ENCODE measurements around the gene GJD3. TPM values are rescaled to one million over a fixed set of nuclear protein-coding genes. Genes with fewer than 3 reads are reported as not detected.

GJD3 gene
- total RNA-seq, 2 donors from 2014 or later, result 1.3 TPM; not detected in 1

- Histone ChIP-seq H3K9me3 (no peaks in the 10 kb centered on the region), H3K4me1 (peaks cover 12% of the 10 kb centered on the region), H3K4me3 (no peak overlapping the region), H3K36me3 (replicated peaks in 1 of 2; ENCODE audit: insufficient read depth in 1 of 2, low read depth in 2 of 2) (peaks cover 0 to 10% of the 10 kb centered on the region in 2 donors), H3K27ac (no peak overlapping the region), H3K27me3 (no peaks in the 10 kb centered on the region)
- intact Hi-C loops (cut with DNase I), result loop anchor here (10.0 kb wide), 1 partner anchor 150 kb away; no protein-coding TSS in a partner anchor
- peak; percentile 62 for ATAC-seq
- DNase-seq, result peak; percentile 70 to 81 (median 76)
- TF ChIP-seq CTCF (IDR thresholded peaks at IDR 0.05), result peak; percentile 79 to 95 (median 94)
- no peak for TF ChIP-seq POLR2A (IDR thresholded peaks at IDR 0.05)
- 23 to 43% methylated on average over 8 to 29 of the region's 29 CpGs for WGBS, 2 donors
Measured at GRCh38 chr17:40355123-40355803, 9.3 kb downstream of the GJD3 start.

- ATAC-seq, result no peak
- H3K27ac ChIP-seq, result no peak overlapping the region
- WGBS, 2 donors, result 70 to 85% methylated on average over 13 to 30 of the region's 30 CpGs
- H3K36me3 ChIP-seq (replicated peaks in 1 of 2; ENCODE audit: insufficient read depth in 1 of 2, low read depth in 2 of 2), result peaks cover 0 to 11% of the 10 kb centered on the region in 2 donors
- DNase-seq, result no peak
- intact Hi-C loops (cut with DNase I), result loop anchor here (10.0 kb wide), 1 partner anchor 150 kb away; no protein-coding TSS in a partner anchor
- H3K9me3 ChIP-seq, result no peaks in the 10 kb centered on the region
- H3K27me3 ChIP-seq, result no peaks in the 10 kb centered on the region
- TF ChIP-seq POLR2A (IDR thresholded peaks at IDR 0.05), result no peak
- TF ChIP-seq CTCF (IDR thresholded peaks at IDR 0.05), result no peak
- peaks cover 12% of the 10 kb centered on the region for H3K4me1 ChIP-seq
- H3K4me3 ChIP-seq, result no peak overlapping the region
Measured at GRCh38 chr17:40354221-40355122, 10.1 kb downstream of the GJD3 start.

- Histone ChIP-seq H3K9me3 (no peaks in the 10 kb centered on the region), H3K36me3 (replicated peaks in 1 of 2; ENCODE audit: insufficient read depth in 1 of 2, low read depth in 2 of 2) (peaks cover 0 to 11% of the 10 kb centered on the region in 2 donors), H3K4me1 (peaks cover 22% of the 10 kb centered on the region), H3K27ac (no peak overlapping the region), H3K4me3 (no peak overlapping the region), H3K27me3 (no peaks in the 10 kb centered on the region)
- intact Hi-C loops (cut with DNase I), result loop anchor here (10.0 kb wide), 1 partner anchor 148 kb away; no protein-coding TSS in a partner anchor
- WGBS, 2 donors, result 80 to 84% methylated on average over 9 of the region's 9 CpGs
- ATAC-seq (no peak), DNase-seq (no peak)
- TF ChIP-seq CTCF (IDR thresholded peaks at IDR 0.05) (no peak), POLR2A (IDR thresholded peaks at IDR 0.05) (no peak)
Measured at GRCh38 chr17:40352779-40353394, 11.7 kb downstream of the GJD3 start.

- intact Hi-C loops (cut with DNase I), result loop anchor here (10.0 kb wide), 1 partner anchor 148 kb away; no protein-coding TSS in a partner anchor
- Histone ChIP-seq H3K27me3 (no peaks in the 10 kb centered on the region), H3K4me1 (peaks cover 26% of the 10 kb centered on the region), H3K27ac (no peak overlapping the region), H3K36me3 (replicated peaks in 1 of 2; ENCODE audit: insufficient read depth in 1 of 2, low read depth in 2 of 2) (peaks cover 0 to 11% of the 10 kb centered on the region in 2 donors), H3K9me3 (no peaks in the 10 kb centered on the region), H3K4me3 (no peak overlapping the region)
- WGBS, 2 donors, result 77 to 89% methylated on average over 7 of the region's 7 CpGs
- DNase-seq, result no peak
- TF ChIP-seq CTCF (IDR thresholded peaks at IDR 0.05), result no peak
- no peak for TF ChIP-seq POLR2A (IDR thresholded peaks at IDR 0.05)
- no peak for ATAC-seq
Measured at GRCh38 chr17:40352237-40352778, 12.2 kb downstream of the GJD3 start.

Measured in body of pancreas (tissue), 4 donors.